SK-N-SH treated with all-trans-retinoic acid at 6 μM for 48 hours (cell line): ENCODE data around the gene PRAMEF1.

Experiments
- OSR1 ChIP-seq: fragments of 250-450 bp; sonication (Bioruptor Pico); IDR thresholded peaks from 2 replicates; pipeline ENCODE4 v1.8.0; 2022; ENCODE audit warnings: moderate library complexity, mild to moderate bottlenecking, inconsistent platforms
- PATZ1 ChIP-seq: fragments of 250-450 bp; sonication (Bioruptor Pico); IDR thresholded peaks from 2 replicates; pipeline ENCODE4 v1.8.0; 2020; ENCODE audit warnings: mild to moderate bottlenecking, moderate library complexity, borderline replicate concordance
- PPARA ChIP-seq: fragments of 250-450 bp; sonication (Bioruptor Pico); IDR thresholded peaks from 2 replicates; pipeline ENCODE4 v1.5.0; 2020; ENCODE audit warnings: mild to moderate bottlenecking, borderline replicate concordance
- ZFP30 ChIP-seq: fragments of 450-650 bp; formaldehyde crosslinking; IDR thresholded peaks from 2 replicates; pipeline ENCODE4 v1.5.0; 2022; ENCODE audit warnings: mild to moderate bottlenecking, moderate library complexity

GRCh38 chr1:12811409-12811784 lies 20.2 kb downstream of the PRAMEF1 start:
- no peak for TF ChIP-seq PATZ1 (CRISPR knock-in tag)
- TF ChIP-seq PPARA (CRISPR knock-in tag), result no peak
- no peak for TF ChIP-seq OSR1
- no peak for TF ChIP-seq ZFP30 (CRISPR knock-in tag)
